HG03108 (cell line): ENCODE measurements around the gene PRTFDC1.

ENCODE experiments used
- ATAC-seq: cut with Tn5 transposase; IDR thresholded peaks from one replicate; pipeline ENCODE4 v1.9.1; 2021; ENCODE audit warnings: moderate library complexity; ENCODE audit not compliant: unreplicated experiment

PRTFDC1 gene

DNA sequence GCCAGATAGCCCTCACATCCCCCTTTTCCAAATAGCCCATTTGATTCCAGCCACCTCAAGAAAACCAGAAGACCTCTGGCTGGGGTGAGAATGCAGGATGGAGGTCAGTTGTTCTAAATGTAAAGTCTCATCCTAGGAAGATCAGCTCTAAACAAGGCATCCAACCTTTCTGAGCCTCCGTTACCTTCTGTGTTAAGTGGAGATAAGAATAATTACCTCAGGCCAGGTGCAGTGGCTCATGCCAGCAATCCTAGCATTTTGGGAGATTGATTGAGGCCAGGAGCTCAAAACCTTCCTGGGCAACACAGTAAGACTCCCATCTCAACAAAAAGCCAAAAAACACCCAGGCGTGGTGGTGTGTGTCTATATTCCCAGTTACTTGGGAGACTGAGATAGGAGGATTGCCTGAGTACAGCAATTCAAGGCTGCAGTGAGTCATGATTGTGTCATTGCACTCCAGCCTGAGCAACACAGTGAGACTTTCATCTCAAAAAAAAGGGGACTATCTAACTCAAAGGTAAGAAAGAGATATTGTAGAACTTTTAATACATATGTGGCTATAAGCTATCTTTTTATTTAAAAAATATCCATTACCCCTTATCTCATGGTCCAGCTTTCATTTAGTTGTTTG lies 43.5 kb downstream of the PRTFDC1 start:
- no peak for ATAC-seq

DNA sequence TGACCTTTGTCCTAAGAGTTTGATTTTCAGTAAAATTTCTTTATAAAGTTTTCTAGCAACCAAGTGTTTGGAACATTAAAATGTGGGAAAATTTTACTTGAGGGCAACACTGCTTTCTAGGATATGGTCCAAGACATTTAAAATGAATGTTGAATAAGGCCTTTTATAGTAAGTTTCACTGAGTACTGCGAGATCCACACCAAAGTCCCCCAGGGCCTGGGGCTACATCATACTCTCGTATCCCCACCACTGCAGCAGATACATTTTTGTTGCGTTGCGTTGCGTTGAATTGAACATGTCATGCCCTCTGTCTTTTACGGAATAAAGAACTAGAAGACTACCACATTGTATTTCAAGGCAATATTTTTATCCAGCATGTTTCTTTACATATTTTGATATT lies 44.5 kb downstream of the PRTFDC1 start:
- ATAC-seq = no peak

DNA sequence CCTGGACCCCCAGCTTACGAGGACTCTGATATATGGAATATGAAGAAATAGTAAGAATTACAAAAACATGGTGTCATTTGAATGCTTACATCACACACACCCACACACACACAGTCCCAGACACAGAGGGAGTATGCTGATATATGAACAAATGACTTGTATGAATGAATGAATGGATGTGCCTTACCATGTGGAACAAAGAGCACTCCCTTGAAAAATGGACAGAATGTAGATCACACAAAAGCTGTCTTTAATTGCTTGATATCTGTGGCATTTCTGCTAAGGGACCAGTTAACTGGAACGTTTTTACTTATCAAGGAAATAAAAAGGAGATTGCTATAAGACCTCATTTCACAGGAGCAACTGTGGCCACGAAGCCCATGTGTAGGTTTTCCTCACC lies 46.0 kb downstream of the PRTFDC1 start:
- ATAC-seq = no peak

DNA sequence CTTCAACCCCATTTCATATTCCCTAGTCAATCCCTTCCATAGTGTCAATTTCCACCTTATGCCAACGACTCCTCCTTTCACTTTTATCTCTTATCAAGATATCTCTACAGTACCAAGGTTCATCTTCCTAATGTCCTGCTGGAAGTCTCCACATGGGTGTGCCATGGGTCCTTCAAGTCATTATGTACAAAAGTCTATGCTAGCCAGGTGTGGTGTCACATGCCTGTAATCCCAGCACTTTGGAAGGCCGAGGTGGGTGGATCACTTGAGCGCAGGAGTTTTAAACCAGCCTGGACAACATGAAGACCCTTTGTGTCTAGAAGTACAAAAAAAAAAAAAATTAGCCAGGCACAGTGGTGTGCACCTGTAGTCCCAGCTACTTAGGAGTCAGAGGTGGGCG lies 47.6 kb downstream of the PRTFDC1 start:
- ATAC-seq = no peak

DNA sequence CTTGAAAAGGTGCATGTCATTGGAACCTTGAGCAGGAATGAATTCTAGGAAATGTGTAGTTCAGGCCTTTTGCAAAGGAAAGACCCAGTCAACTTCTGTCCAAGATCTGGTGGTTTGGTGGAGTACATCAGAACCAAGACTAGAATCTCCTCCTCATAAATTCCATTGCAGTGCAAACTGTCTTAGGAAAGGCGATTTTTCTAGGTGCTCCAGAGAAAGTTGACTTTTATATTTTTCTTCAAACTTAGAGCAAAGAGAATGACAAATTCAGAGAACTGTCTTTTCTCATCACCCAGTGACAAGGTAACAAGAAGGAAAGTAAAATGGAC lies 50.0 kb downstream of the PRTFDC1 start:
- no peak for ATAC-seq

DNA sequence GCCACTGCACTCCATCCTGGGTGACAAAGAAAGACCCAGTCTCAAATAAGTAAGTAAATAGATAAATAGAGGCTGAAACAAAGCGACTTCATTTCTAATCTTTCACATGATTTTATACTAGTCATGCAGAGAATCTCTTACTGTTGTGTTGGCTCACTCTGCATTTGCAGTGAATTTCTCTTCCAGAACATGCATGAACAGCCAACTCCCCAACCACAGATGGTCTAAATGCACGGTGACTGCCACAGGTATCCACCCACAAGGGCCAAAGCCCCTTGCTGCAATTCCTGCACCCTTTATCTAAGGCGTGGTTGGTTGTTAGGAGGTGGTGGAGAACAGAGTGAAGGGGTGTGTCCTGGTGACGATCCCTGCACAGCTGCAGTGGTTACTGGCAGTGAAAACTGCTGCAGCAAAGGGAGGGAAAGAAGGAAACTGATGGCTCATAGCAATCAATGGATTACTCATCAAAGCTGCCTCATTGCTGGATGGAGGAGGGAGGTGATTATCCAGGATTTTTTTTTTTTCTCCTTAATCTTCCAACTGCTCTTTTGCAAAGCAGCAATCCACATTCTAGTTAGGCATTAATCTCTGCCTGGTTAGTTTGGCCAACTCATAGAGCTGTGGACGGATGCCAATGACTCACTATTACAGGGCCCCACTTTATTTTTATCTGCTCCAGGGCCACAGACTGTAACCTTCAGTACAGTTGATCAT lies 50.6 kb downstream of the PRTFDC1 start:
- ATAC-seq = peak; percentile 31

DNA sequence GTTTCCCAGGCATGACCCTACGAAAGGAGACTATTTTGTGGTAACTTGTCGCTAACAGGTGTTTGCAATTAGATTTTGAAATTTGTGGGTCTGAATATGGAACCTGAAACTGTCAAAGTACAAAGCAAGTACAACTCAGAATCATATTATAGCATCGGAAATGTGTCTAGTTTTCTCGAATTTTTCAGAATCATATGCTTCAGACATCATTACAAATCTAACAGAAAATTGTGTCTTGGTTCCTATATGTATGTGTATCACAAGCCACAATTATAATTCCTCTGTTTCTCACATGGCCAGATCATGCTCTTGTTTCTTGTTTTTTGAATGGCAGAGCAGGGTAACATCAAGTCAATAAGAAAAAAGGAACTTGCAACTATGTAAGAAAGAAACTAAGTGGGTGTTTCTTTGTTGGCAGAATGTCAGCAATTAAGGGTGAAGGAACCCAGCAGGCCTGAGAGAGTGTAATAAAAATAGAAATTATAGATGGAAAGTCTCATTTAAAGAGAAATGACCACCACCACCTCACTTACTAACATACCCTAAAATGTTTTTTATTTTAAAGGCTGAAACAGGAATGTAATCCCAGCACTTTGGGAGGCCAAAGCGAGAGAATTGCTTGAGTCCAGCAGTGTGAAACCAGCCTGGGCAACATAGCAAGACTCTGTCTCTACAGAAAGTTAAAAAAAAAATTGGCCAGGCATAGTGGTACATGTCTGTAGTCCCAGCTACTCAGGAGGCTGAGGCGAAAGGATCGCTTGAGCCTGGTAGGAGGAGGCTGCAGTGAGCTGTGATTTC lies 51.3 kb downstream of the PRTFDC1 start:
- peak; percentile 81 for ATAC-seq

DNA sequence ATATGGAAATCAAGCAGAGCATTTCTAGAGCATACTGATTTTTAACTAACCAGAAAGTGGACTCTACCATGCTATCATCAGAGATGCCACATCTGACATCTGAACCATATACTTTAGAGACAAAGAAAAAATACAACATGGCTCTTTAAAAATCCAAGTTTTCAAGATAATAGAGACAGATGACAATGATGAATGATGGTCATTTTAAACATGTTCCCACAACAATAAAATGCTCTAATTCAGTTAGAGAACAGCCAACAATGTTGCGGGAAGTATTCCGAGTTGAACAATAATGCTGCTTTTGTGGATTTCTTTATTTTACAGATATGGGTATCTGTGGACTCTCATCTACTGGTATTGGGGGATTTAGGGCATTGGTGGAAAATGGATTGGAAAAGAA lies 52.8 kb downstream of the PRTFDC1 start:
- ATAC-seq = no peak

DNA sequence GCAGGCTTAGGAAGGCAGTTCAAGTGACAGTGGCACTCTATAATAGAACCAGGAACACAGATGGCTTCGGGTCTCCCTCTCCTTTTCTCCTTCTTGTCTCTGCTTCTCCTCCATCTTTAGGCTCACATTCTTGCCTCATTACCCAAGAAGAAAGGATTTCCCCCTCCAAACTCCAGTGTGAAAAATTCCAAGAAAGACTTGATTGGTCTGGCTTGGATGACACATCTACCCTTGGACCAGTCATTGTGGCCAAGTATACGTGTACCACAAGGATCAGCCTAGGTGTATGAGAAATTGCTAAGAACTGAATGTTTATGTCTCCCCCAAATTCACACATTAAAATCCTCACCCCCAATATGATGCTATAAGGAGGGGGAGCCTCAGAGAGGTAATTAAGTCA lies 53.9 kb downstream of the PRTFDC1 start:
- ATAC-seq = no peak

DNA sequence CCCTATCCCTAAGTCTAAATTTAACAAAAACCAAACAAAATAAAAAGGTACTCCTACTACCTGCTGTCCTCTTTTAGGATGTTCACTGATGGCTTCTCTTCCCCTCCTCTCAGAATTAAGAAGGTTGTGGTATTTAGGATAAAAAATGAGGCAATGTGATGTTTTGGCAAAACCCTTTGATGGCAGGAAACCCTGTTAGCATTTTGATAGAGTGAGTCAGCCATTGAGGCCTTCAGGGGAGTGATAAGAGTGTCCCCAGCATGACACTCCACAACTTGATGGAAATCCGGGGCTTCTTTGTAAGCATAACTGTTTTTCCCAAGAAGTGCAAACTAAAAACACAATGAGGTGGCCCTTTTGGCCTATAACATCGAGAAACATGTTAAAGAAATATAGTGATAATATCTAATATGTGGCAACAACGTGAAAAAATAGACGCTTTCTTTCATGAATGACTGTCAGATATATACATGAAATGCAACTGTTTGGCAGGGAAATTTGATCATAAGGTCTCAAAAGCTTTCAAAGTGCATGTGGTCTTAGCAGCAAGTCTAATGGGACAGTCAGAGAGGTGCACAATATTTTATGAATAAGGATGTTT lies 55.0 kb downstream of the PRTFDC1 start:
- ATAC-seq = no peak

DNA sequence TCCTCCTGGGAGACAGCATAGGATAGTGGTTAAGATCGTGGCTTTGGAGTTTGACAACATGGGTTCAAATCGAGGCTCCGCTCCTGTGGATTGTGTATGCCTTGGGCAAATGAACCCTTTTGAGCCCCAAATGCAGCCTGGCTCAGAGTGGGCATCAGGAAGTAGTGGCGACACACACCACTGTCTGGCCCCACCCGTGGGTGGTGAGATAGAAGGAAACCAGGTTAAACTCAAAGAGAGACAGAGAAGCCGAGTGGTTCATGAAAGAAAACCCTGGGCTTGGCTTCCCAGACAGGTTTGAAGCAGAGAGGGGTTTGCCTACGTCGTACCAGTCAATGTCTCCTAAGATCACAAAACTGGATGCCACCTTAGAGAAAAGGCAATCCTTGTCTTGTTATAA lies 57.7 kb downstream of the PRTFDC1 start:
- no peak for ATAC-seq

DNA sequence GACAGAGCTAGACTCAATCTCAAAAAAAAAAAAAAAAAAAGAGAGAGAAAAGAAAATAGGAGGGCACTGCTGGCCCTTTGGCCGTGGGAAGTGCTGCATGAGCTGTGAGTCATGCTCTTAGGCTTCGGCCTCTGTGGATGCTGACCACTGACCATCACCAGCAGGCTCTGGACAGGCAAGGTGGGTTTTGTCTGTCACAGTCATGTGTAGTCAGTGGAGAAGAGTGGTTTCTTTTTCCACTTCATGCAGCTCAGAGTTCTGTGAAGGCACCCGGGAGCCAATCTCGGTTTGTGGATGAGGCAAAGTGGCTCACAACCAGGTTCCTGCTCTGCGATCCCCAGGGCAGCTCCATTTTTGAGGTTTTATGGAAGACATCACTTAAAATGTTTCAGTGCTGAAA lies 58.1 kb downstream of the PRTFDC1 start:
- no peak for ATAC-seq

DNA sequence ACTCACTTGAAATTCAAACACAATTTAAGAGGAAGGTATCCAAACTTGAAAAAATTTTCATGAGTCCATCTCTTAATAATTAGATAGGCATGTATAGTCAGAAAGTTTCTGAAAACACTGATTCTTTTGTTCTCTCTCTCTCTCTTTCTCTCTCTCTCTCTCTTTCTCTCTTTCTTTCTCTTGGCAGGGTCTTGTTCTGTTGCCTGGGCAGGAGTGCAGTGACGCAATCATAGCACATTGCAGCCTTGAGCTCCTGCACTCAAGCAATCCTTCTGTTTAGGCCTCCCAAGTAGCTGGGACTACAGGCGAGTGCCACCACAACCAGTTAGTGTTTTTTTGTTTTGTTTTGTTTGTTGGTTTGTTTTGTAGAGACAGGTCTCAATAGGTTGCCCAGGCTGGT lies 59.3 kb downstream of the PRTFDC1 start:
- ATAC-seq = no peak

DNA sequence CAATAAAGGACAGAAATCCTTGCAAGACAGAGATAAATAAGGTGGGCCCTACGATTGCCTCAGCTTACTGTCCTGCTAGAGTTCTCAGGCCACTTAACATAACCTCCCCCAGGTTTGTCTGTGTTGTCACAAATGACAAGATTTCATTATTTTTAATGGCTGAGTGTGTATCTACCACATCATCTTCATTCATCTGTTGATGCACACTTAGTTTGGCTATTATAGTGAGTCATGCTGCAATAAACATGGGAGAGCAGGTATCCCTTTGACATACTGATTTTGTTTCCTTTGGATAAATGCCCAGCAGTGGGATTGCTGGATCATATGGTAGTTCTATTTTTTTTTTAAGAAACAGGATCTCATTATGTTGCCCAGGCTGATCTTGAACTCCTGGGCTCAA lies 60.6 kb downstream of the PRTFDC1 start:
- no peak for ATAC-seq

DNA sequence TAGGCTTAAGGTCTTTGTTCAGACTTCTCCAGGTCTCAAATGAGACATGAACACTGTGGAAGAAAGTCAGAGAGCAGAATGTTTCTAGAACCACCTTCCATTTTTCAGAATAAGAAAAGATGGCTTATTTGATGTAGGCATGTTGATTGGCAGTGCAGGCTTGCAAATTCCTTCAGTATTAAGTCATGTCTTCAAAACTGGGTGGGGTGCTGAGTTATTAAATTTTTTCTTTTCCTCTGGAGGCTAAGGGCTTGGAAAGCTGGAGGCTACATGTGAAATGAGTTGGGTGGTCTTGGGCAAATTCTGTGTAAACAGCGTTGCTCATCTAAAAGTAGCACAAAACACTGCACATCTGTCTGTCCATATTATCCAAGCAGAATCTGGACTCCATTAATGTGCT lies 62.8 kb downstream of the PRTFDC1 start:
- ATAC-seq = no peak

DNA sequence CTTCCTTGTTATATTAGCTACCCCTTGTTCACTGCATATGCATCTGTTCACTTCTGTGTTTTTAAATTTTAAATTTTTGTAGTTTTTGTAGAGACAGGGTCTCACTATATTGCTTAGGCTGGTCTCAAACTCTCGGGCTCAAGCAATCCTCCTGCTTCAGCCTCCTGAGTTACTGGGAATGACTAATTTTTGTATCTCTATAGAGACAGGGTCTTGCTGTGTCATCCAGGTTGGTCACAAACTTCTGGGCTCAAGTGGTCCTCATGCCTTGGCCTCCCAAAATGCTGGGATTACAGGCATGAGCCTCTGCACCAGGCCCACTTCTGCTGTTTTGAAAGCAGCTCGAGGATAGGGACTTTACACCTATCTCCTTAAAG lies 64.6 kb downstream of the PRTFDC1 start:
- peak; percentile 7 for ATAC-seq

DNA sequence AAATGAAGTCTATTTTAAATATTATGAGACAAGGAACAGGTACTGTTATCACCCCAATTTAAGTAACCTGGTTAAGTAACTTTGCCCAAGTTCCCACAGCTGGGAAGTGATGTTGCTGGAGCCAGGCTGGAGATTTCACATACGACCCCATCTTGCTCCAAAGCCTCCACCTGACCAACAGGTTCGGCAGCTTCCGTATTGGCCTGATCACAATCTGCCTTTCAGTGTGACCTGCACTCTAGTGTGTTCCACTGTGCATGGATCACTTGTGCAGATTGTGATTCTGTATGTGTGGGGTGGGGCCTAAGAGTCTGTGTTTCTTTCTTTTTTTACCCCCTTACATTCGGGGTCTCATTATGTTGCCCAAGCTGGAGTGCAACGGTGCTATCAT lies 66.1 kb downstream of the PRTFDC1 start:
- ATAC-seq = no peak

DNA sequence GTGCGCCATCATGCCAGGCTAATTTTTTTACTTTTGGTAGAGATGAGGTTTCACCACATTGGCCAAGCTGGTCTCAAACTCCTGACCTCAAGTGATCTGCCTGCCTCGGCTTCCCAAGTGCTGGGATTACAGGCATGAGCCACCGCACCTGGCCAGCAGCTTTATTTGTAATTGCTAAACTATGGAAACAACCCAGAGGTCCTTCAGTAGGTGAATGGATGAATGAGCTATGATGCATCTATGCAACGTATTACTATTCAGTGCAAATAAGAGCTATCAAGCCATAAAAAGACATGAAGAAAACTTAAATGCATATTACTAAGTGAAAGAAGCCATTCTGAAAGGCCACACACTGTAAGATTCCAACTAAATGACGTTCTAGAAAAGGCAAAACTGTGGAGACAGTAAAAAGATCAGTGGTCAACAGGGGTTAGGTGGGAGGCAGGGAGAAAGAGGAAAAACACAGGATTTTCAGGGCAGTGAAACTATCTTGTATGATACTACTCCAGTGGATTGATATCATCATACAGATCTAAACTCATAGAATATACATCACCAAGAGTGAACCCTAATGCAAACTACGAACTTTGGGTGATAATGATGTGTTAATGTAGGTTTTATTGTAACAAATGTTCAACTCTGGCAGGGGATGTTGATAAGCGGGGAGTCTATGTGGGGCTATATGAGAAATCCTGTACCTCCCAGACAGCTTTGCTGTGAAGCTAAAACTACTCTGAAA lies 66.7 kb downstream of the PRTFDC1 start:
- no peak for ATAC-seq

DNA sequence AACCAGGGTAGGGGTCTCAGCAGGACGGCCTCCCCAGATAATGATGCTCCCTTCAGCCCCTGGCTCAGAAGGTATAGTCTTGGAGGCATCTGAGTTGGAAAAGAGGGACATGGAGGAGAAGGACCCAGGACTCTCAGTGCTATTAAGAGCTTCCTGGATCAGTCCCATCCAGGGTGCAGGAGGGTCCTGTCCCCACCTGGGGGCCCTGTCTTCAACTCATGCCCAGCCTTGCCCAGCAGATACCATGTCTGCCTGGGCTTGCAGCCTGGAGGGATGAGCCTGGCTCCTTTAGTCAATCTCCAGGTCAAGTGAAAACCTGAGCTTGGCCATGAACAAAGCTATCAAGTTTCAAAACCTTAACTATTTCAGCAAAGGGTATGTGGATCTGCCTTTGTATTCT lies 67.6 kb downstream of the PRTFDC1 start:
- ATAC-seq = no peak

DNA sequence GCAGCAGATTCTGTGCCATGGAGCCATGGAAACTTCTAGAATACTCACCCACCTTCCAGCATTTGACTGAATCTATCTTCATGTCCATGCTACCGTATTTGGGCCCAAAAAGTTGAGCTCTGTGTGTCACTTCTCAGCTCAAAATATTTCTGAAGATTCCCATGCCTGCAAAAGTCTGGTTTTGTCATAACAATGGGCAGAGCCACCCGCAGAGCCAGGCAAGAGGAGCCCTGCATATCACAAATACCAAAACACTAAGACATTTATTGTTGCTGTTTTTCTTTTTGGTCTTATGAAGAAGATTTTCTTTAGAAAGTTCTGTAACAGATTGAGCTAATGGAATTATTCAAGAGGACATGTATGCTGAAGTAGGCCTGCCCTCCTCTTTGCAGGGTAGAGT lies 68.1 kb downstream of the PRTFDC1 start:
- no peak for ATAC-seq

DNA sequence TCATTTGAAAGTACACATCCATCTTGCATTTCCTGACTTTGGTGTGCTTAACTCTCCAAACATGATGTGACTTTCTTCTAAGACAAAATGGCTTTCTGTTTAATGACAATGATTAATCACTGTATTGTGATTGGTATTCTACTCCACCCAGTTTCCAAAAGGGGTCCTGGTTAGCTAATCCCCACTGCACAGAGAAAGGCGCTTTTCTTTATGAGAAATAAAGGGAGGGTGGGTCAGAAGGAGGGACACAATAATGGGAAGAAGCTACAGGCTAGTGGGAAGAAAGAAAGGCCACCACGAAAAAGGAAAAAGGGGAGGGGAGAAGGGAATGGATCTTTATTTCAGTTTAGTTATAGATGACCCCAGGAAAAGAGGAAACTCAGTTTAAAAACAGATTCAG lies 69.2 kb downstream of the PRTFDC1 start:
- ATAC-seq = no peak
